GM10248 (cell line): ENCODE measurements around the gene ACBD4.

ENCODE experiments used
- CTCF ChIA-PET: fragments of 300-600 bp; sonication (Branson Sonifier 250); formaldehyde crosslinking; extraction: SDS; loops from one replicate; lab custom pipeline; 2021; ENCODE audit warnings: antibody characterized with exemption; lab: Yijun Ruan, JAX
- POLR2A ChIA-PET: fragments of 350-650 bp; sonication (Branson Sonifier 250); formaldehyde crosslinking; extraction: SDS; loops from one replicate; lab custom pipeline; 2020; ENCODE audit warnings: antibody characterized with exemption; lab: Yijun Ruan, JAX
- DNase-seq: peaks from one replicate; pipeline ENCODE4 v3.0.0; 2012; ENCODE audit errors: extremely low spot score
- CTCF ChIP-seq: IDR thresholded peaks from 2 replicates; pipeline ENCODE4 v1.5.1; 2012; ENCODE audit warnings: mild to moderate bottlenecking, low read depth; ENCODE audit errors: extremely low read depth, missing control alignments, control extremely low read depth

Gene ACBD4

DNA sequence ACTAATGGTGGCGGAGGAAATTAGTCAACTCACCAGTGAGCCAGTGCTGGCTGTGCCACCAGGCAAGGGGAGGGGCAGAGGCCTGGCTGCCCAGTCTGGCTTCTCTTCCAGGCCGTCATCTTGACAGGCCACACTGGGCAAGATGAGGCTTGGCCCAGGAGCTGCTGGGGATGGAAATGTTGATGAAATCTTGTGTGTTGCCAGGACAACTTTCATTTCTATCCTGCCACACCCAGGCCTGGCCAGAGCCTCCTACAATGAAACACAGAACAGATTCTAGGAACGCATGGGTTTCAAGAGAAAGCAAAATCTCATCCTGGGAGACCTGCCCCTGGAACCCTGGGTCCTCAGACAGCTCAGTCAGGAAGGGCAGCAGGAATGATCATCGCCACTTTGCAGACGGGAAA, 35.4 kb downstream of the ACBD4 start:
- ChIA-PET POLR2A (interaction anchor here (1.0 to 2.9 kb wide), 2 partner anchors 12 to 22 kb away, joined by 3 to 23 read pairs; partner anchors contain the start of gene HEXIM1), CTCF (interaction anchor here (0.9 to 5.8 kb wide), 3 partner anchors 9 to 36 kb away, joined by 3 to 41 read pairs (median 23); partner anchors contain the start of genes ACBD4 and HEXIM2)
- no peak for DNase-seq
- TF ChIP-seq CTCF, result no peak

DNA sequence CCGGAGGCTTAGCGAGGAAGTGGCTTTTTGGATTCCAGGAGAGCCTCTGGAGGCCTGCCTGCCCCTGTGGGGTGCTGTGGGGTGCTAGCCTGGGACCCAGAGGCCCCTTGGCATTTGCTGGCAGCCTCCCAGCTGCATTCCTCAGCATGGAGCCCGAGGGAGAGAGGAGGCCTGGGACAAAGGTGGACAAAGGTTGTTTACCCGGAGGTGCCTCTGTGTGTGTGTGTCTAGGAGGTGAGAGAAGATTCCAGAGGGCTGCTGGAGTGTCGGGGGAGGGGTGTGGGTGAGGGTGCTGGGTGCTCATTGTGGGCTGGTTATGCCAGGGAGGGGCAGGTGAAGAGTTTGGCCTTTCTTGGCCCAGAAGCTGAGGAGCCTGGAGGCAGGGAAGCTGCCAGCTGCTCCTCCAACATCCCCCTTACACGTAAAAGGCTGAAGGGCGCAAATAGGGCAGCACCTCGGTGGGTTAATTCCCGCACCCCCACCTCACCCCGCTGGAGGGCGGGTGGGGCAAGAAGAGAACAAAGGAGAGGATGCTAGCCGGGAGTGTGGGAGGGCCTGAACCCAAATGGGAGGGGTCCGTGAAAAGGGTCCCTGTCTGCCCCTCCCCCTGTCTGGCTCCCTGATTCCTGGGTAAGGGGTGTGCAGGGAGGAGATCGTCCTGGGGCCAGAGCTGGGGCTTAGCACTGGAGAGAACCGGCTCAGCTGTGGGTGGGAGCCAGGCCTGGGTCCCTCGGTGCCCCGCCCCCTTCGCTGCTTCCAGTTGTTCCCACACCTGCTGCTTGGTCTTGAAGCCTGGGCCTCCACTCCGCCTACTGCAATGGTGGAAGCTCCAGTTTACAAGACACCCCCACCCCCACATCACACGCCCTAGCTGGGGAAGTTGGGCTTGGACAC, 36.1 kb downstream of the ACBD4 start:
- no peak for TF ChIP-seq CTCF
- ChIA-PET CTCF (interaction anchor here (0.9 to 5.8 kb wide), 4 partner anchors 10 to 36 kb away, joined by 3 to 41 read pairs (median 24); partner anchors contain the start of genes ACBD4 and HEXIM2), POLR2A (interaction anchor here (1.0 to 2.9 kb wide), 2 partner anchors 13 to 22 kb away, joined by 3 to 23 read pairs; partner anchors contain the start of gene HEXIM1)
- no peak for DNase-seq

DNA sequence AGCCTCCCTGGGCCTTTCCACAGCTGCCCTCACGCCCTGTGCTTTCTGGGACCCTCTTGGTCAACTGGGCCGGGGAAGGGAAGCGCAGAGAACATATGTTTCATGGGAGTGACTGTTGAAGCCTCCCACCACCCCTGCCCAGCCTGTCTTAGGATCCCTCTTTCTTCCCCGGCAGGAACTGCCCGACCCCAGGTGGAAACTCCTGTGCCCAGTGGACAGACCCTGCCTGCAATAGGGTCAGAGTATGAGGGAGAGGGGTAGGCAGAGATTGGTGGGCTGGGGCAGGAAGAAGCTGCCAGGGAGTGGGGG, 36.7 kb downstream of the ACBD4 start:
- POLR2A ChIA-PET, result interaction anchor here (1.0 to 2.9 kb wide), 2 partner anchors 20 to 23 kb away, joined by 3 to 23 read pairs; partner anchors contain the start of gene HEXIM1
- CTCF ChIA-PET, result interaction anchor here (1.3 to 5.8 kb wide), 6 partner anchors 10 to 47 kb away, joined by 4 to 41 read pairs (median 16); partner anchors contain the start of genes ACBD4 and HEXIM2
- no peak for DNase-seq
- TF ChIP-seq CTCF, result no peak

DNA sequence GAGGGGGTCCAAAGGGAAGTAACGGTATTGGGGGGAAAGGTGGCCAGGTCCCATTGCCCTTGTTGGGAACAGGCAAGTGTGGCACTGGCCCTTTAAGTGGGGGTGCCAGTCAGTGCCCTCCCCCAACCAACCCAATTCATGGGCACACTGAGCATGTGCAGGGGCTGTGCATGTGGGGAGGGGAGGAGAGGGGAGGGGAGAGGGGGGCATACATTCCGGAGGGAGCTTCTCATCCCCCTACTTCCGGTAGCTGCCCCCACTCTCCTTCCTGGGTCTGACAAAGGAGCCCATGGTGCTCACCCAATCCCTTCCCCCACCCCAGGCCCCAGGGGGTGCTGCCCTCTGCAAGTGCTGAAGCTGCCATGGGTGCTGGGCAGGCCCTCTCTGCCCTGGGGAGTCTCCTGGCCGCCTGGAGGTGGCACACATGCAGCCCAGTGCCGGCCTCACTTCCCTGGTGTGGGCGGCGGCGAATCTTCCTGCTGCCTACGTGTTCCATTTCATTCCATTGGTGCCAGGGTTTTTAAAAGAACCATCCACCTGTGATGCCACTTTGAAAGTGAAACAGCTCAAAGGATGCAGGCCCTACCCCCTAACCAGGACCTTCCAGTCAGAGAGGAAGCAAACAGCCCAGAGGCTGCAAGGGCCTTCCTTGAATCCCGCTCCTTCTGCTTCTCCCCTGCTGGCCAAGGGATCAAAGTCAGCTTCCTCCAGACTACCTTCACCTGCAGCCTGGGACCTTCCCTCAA, 37.2 kb downstream of the ACBD4 start:
- TF ChIP-seq CTCF, result no peak
- DNase-seq, result peak; percentile 56
- ChIA-PET CTCF (interaction anchor here (0.7 to 5.8 kb wide), 11 partner anchors 9 to 104 kb away, joined by 3 to 41 read pairs (median 6); partner anchors contain the start of genes ACBD4 and HEXIM2), POLR2A (interaction anchor here (1.0 to 2.9 kb wide), 2 partner anchors 21 to 23 kb away, joined by 3 to 23 read pairs; partner anchors contain the start of gene HEXIM1)

- POLR2A ChIA-PET, result no interaction called here
- CTCF ChIA-PET, result interaction anchor here (0.8 to 1.1 kb wide), 6 partner anchors 9 to 77 kb away, joined by 3 to 8 read pairs (median 3); partner anchors contain the start of gene ACBD4
- no peak for TF ChIP-seq CTCF
- no peak for DNase-seq
These were observed 40.2 kb downstream of the ACBD4 start for GRCh38 chr17:45175759-45176115.

DNA sequence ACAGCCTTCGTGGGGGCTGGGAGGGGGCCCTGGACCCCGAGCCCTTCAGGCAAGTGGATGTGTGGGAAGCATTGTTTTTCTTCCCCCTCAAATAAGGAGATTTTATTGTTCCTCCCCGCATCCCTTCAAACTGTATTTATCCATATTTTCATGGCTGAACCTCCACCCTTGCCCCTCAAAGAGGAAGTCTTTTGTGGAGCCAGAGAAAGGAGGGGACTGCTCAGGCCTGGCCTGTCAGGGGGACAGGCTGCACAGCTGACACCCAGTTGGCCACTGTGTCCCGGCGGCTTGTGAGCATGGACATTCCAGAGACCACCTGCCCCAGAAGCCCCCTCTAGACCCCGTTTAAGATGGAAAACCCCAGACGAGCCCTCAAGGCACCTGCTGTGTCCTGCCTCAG, 42.1 kb downstream of the ACBD4 start:
- TF ChIP-seq CTCF, result no peak
- DNase-seq, result no peak
- ChIA-PET POLR2A (interaction anchor here (0.5 kb wide), 1 partner anchor 29 kb away, joined by 6 read pairs; the partner anchor contains the start of gene HEXIM1), CTCF (interaction anchor here (0.7 to 1.6 kb wide), 3 partner anchors 26 to 54 kb away, joined by 3 to 6 read pairs (median 4); partner anchors contain the start of gene ACBD4)
